Rectal smooth muscle tissue (tissue), 1 donor: Measurements from ENCODE around the gene LCLAT1.

Experiments used
- H3K27ac ChIP-seq: one replicate; pipeline ENCODE4 v1.7.0; 2013; ENCODE audit warnings: low read depth, low read length, inconsistent platforms
- H3K27me3 ChIP-seq: one replicate; pipeline ENCODE4 v1.7.0; 2013; ENCODE audit warnings: low read length; ENCODE audit not compliant: control insufficient read depth, insufficient read depth
- H3K36me3 ChIP-seq: one replicate; pipeline ENCODE4 v1.7.0; 2013; ENCODE audit warnings: low read length; ENCODE audit not compliant: control insufficient read depth, insufficient read depth
- H3K4me1 ChIP-seq: one replicate; pipeline ENCODE4 v1.7.0; 2013; ENCODE audit warnings: low read length; ENCODE audit not compliant: control insufficient read depth, insufficient read depth
- H3K4me3 ChIP-seq: one replicate; pipeline ENCODE4 v1.7.0; 2013; ENCODE audit warnings: low read length
- H3K9ac ChIP-seq: one replicate; pipeline ENCODE4 v1.7.0; 2013; ENCODE audit warnings: low read length

The LCLAT1 gene

GRCh38 chr2:30412047-30412683, 34.9 kb upstream of the LCLAT1 start:
- Histone ChIP-seq H3K36me3 (no peaks in the 10 kb centered on the region), H3K9ac (no peak overlapping the region), H3K27me3 (no peaks in the 10 kb centered on the region), H3K27ac (peak overlapping the region; percentile 66), H3K4me1 (peaks cover 43% of the 10 kb centered on the region), H3K4me3 (no peak overlapping the region)

GRCh38 chr2:30412684-30413570, 34.1 kb upstream of the LCLAT1 start:
- H3K27me3 ChIP-seq = no peaks in the 10 kb centered on the region
- no peak overlapping the region for H3K4me3 ChIP-seq
- peaks cover 40% of the 10 kb centered on the region for H3K4me1 ChIP-seq
- no peak overlapping the region for H3K9ac ChIP-seq
- H3K27ac ChIP-seq = peak overlapping the region; percentile 66
- no peaks in the 10 kb centered on the region for H3K36me3 ChIP-seq

- Histone ChIP-seq H3K4me3 (no peak overlapping the region), H3K4me1 (peaks cover 25% of the 10 kb centered on the region), H3K9ac (no peak overlapping the region), H3K27me3 (no peaks in the 10 kb centered on the region), H3K36me3 (no peaks in the 10 kb centered on the region), H3K27ac (no peak overlapping the region)
Measured at GRCh38 chr2:30414961-30415360, 32.1 kb upstream of the LCLAT1 start.

GRCh38 chr2:30417253-30417652, 29.8 kb upstream of the LCLAT1 start:
- Histone ChIP-seq H3K36me3 (no peaks in the 10 kb centered on the region), H3K9ac (no peak overlapping the region), H3K27me3 (no peaks in the 10 kb centered on the region), H3K27ac (peak overlapping the region; percentile 4), H3K4me1 (peaks cover 27% of the 10 kb centered on the region), H3K4me3 (no peak overlapping the region)

GRCh38 chr2:30421026-30421603, 25.9 kb upstream of the LCLAT1 start:
- Histone ChIP-seq H3K4me3 (no peak overlapping the region), H3K27me3 (no peaks in the 10 kb centered on the region), H3K4me1 (peaks cover 16% of the 10 kb centered on the region), H3K9ac (no peak overlapping the region), H3K27ac (no peak overlapping the region), H3K36me3 (no peaks in the 10 kb centered on the region)

GRCh38 chr2:30421604-30422443, 25.2 kb upstream of the LCLAT1 start:
- Histone ChIP-seq H3K27ac (peak overlapping the region; percentile 69), H3K27me3 (no peaks in the 10 kb centered on the region), H3K4me1 (peaks cover 16% of the 10 kb centered on the region), H3K36me3 (no peaks in the 10 kb centered on the region), H3K4me3 (peak overlapping the region; percentile 31), H3K9ac (no peak overlapping the region)

GRCh38 chr2:30422444-30423040, 24.5 kb upstream of the LCLAT1 start:
- Histone ChIP-seq H3K36me3 (no peaks in the 10 kb centered on the region), H3K27ac (peak overlapping the region; percentile 69), H3K4me1 (peaks cover 12% of the 10 kb centered on the region), H3K9ac (no peak overlapping the region), H3K4me3 (no peak overlapping the region), H3K27me3 (no peaks in the 10 kb centered on the region)

- H3K4me1 ChIP-seq = peaks cover 12% of the 10 kb centered on the region
- no peaks in the 10 kb centered on the region for H3K36me3 ChIP-seq
- no peak overlapping the region for H3K9ac ChIP-seq
- no peak overlapping the region for H3K4me3 ChIP-seq
- no peaks in the 10 kb centered on the region for H3K27me3 ChIP-seq
- H3K27ac ChIP-seq = no peak overlapping the region
Measured at GRCh38 chr2:30424231-30424630, 22.8 kb upstream of the LCLAT1 start.

GRCh38 chr2:30425326-30425725, 21.7 kb upstream of the LCLAT1 start:
- Histone ChIP-seq H3K9ac (no peak overlapping the region), H3K27ac (no peak overlapping the region), H3K27me3 (no peaks in the 10 kb centered on the region), H3K4me3 (no peak overlapping the region), H3K4me1 (peaks cover 12% of the 10 kb centered on the region), H3K36me3 (no peaks in the 10 kb centered on the region)

- no peaks in the 10 kb centered on the region for H3K4me1 ChIP-seq
- no peaks in the 10 kb centered on the region for H3K36me3 ChIP-seq
- no peak overlapping the region for H3K27ac ChIP-seq
- H3K4me3 ChIP-seq = no peak overlapping the region
- no peak overlapping the region for H3K9ac ChIP-seq
- no peaks in the 10 kb centered on the region for H3K27me3 ChIP-seq
Measured at GRCh38 chr2:30427606-30428347, 19.3 kb upstream of the LCLAT1 start.

GRCh38 chr2:30428348-30428662, 18.7 kb upstream of the LCLAT1 start:
- no peaks in the 10 kb centered on the region for H3K4me1 ChIP-seq
- no peak overlapping the region for H3K9ac ChIP-seq
- H3K4me3 ChIP-seq = no peak overlapping the region
- H3K36me3 ChIP-seq = no peaks in the 10 kb centered on the region
- H3K27ac ChIP-seq = no peak overlapping the region
- H3K27me3 ChIP-seq = no peaks in the 10 kb centered on the region
